Measurements from ENCODE around the gene MCM7.

Gene MCM7

GRCh38 chr7:100095289-100095688 lies 5.9 kb downstream of the MCM7 start:
- no peak for DNase-seq (ENCODE audit: low spot score)
- no peak for TF ChIP-seq CTCF (IDR thresholded peaks at IDR 0.05; ENCODE audit: extremely low read depth, insufficient read depth, missing control alignments)
- in situ Hi-C loops (cut with MboI; ENCODE audit: low pct_unique_long_range_greater_than_20kb, low sequenced_read_pairs, unreplicated experiment), result no loop called here

- no peak for DNase-seq (ENCODE audit: low spot score)
- TF ChIP-seq CTCF (IDR thresholded peaks at IDR 0.05; ENCODE audit: extremely low read depth, insufficient read depth, missing control alignments), result no peak
- in situ Hi-C loops (cut with MboI; ENCODE audit: low pct_unique_long_range_greater_than_20kb, low sequenced_read_pairs, unreplicated experiment), result no loop called here
These were observed 7.2 kb downstream of the MCM7 start for GRCh38 chr7:100093925-100094486.

- in situ Hi-C loops (cut with MboI; ENCODE audit: low pct_unique_long_range_greater_than_20kb, low sequenced_read_pairs, unreplicated experiment), result no loop called here
- no peak for TF ChIP-seq CTCF (IDR thresholded peaks at IDR 0.05; ENCODE audit: extremely low read depth, insufficient read depth, missing control alignments)
- no peak for DNase-seq (ENCODE audit: low spot score)
These were observed 7.7 kb downstream of the MCM7 start for GRCh38 chr7:100093498-100093897.

- no peak for DNase-seq (ENCODE audit: low spot score)
- TF ChIP-seq CTCF (IDR thresholded peaks at IDR 0.05; ENCODE audit: extremely low read depth, insufficient read depth, missing control alignments), result no peak
- in situ Hi-C loops (cut with MboI; ENCODE audit: low pct_unique_long_range_greater_than_20kb, low sequenced_read_pairs, unreplicated experiment), result no loop called here
These were observed 8.1 kb downstream of the MCM7 start for GRCh38 chr7:100093054-100093453.

GRCh38 chr7:100091411-100092181 lies 9.6 kb downstream of the MCM7 start:
- TF ChIP-seq CTCF (IDR thresholded peaks at IDR 0.05; ENCODE audit: extremely low read depth, insufficient read depth, missing control alignments), result no peak
- DNase-seq (ENCODE audit: low spot score), result no peak
- in situ Hi-C loops (cut with MboI; ENCODE audit: low pct_unique_long_range_greater_than_20kb, low sequenced_read_pairs, unreplicated experiment), result no loop called here

- in situ Hi-C loops (cut with MboI; ENCODE audit: low pct_unique_long_range_greater_than_20kb, low sequenced_read_pairs, unreplicated experiment), result no loop called here
- no peak for TF ChIP-seq CTCF (IDR thresholded peaks at IDR 0.05; ENCODE audit: extremely low read depth, insufficient read depth, missing control alignments)
- DNase-seq (ENCODE audit: low spot score), result no peak
These were observed 10.4 kb downstream of the MCM7 start for GRCh38 chr7:100090527-100091410.

Measured in GM13977 (cell line).